ENCODE data around the gene SLC9A9. TPM values are rescaled to one million over a fixed set of nuclear protein-coding genes. Genes with fewer than 3 reads are reported as not detected.
A peak's percentile ranks its signal among the peaks of the same experiment; 100 is the strongest.
"Not testable (repeated sequence)": the region's sequence is repeated elsewhere in the genome, so short reads cannot be mapped to it uniquely, and the experiment has no call there.

SLC9A9 gene
- total and polyA plus RNA-seq, 2 donors from 2014 or later: 3.7 to 16.5 TPM

GRCh38 chr3:143884861-143885260, 36.6 kb upstream of the SLC9A9 start:
- no peak overlapping the region for H3K9ac ChIP-seq (ENCODE audit: low read length in 3 of 3)
- no peak for TF ChIP-seq CTCF (IDR thresholded peaks at IDR 0.05; ENCODE audit: borderline replicate concordance, extremely low read depth, insufficient read depth)
- no peak overlapping the region for H3K27ac ChIP-seq (ENCODE audit: low read depth in 2 of 2, low read length in 2 of 2)
- H3K27me3 ChIP-seq (ENCODE audit: control insufficient read depth, insufficient read depth, low read length): no peaks in the 10 kb centered on the region
- H3K36me3 ChIP-seq (ENCODE audit: control insufficient read depth in 2 of 3, insufficient read depth in 3 of 3, low read length in 3 of 3): no peaks in the 10 kb centered on the region
- no peaks in the 10 kb centered on the region for H3K4me1 ChIP-seq (ENCODE audit: control insufficient read depth in 2 of 3, insufficient read depth in 2 of 3, low read depth in 1 of 3, low read length in 3 of 3)
- DNase-seq (no peak), FAIRE-seq (no peak)
- no peaks in the 10 kb centered on the region for H3K9me3 ChIP-seq (ENCODE audit: control insufficient read depth in 2 of 3, insufficient read depth in 1 of 3, low read length in 3 of 3)
- no peak overlapping the region for H3K4me3 ChIP-seq (ENCODE audit: low read length in 3 of 3)
- intact Hi-C loops (cut with DNase I): no loop called here

- Histone ChIP-seq H3K27ac (ENCODE audit: low read depth in 2 of 2, low read length in 2 of 2) (no peak overlapping the region), H3K9ac (ENCODE audit: low read length in 3 of 3) (no peak overlapping the region), H3K9me3 (ENCODE audit: control insufficient read depth in 2 of 3, insufficient read depth in 1 of 3, low read length in 3 of 3) (no peaks in the 10 kb centered on the region), H3K36me3 (ENCODE audit: control insufficient read depth in 2 of 3, insufficient read depth in 3 of 3, low read length in 3 of 3) (no peaks in the 10 kb centered on the region), H3K27me3 (ENCODE audit: control insufficient read depth, insufficient read depth, low read length) (no peaks in the 10 kb centered on the region), H3K4me3 (ENCODE audit: low read length in 3 of 3) (no peak overlapping the region), H3K4me1 (ENCODE audit: control insufficient read depth in 2 of 3, insufficient read depth in 2 of 3, low read depth in 1 of 3, low read length in 3 of 3) (no peaks in the 10 kb centered on the region)
- no peak for DNase-seq
- no peak for TF ChIP-seq CTCF (IDR thresholded peaks at IDR 0.05; ENCODE audit: borderline replicate concordance, extremely low read depth, insufficient read depth)
- no peak for FAIRE-seq
- intact Hi-C loops (cut with DNase I): no loop called here
These were observed 34.9 kb upstream of the SLC9A9 start for GRCh38 chr3:143883151-143883550.

GRCh38 chr3:143881095-143881494, 32.8 kb upstream of the SLC9A9 start:
- Histone ChIP-seq H3K4me1 (ENCODE audit: control insufficient read depth in 2 of 3, insufficient read depth in 2 of 3, low read depth in 1 of 3, low read length in 3 of 3) (no peaks in the 10 kb centered on the region), H3K27me3 (ENCODE audit: control insufficient read depth, insufficient read depth, low read length) (no peaks in the 10 kb centered on the region), H3K36me3 (ENCODE audit: control insufficient read depth in 2 of 3, insufficient read depth in 3 of 3, low read length in 3 of 3) (no peaks in the 10 kb centered on the region), H3K4me3 (ENCODE audit: low read length in 3 of 3) (no peak overlapping the region), H3K9me3 (ENCODE audit: control insufficient read depth in 2 of 3, insufficient read depth in 1 of 3, low read length in 3 of 3) (no peaks in the 10 kb centered on the region), H3K27ac (ENCODE audit: low read depth in 2 of 2, low read length in 2 of 2) (no peak overlapping the region), H3K9ac (ENCODE audit: low read length in 3 of 3) (no peak overlapping the region)
- FAIRE-seq (no peak), DNase-seq (no peak)
- intact Hi-C loops (cut with DNase I): no loop called here
- no peak for TF ChIP-seq CTCF (IDR thresholded peaks at IDR 0.05; ENCODE audit: borderline replicate concordance, extremely low read depth, insufficient read depth)

GRCh38 chr3:143875546-143875945, 27.3 kb upstream of the SLC9A9 start:
- no peak for TF ChIP-seq CTCF (IDR thresholded peaks at IDR 0.05; ENCODE audit: borderline replicate concordance, extremely low read depth, insufficient read depth)
- Histone ChIP-seq H3K4me3 (ENCODE audit: low read length in 3 of 3) (no peak overlapping the region), H3K36me3 (ENCODE audit: control insufficient read depth in 2 of 3, insufficient read depth in 3 of 3, low read length in 3 of 3) (no peaks in the 10 kb centered on the region), H3K9me3 (ENCODE audit: control insufficient read depth in 2 of 3, insufficient read depth in 1 of 3, low read length in 3 of 3) (no peaks in the 10 kb centered on the region), H3K27ac (ENCODE audit: low read depth in 2 of 2, low read length in 2 of 2) (no peak overlapping the region), H3K27me3 (ENCODE audit: control insufficient read depth, insufficient read depth, low read length) (no peaks in the 10 kb centered on the region), H3K9ac (ENCODE audit: low read length in 3 of 3) (no peak overlapping the region), H3K4me1 (ENCODE audit: control insufficient read depth in 2 of 3, insufficient read depth in 2 of 3, low read depth in 1 of 3, low read length in 3 of 3) (no peaks in the 10 kb centered on the region)
- DNase-seq (peak in 1 of 5 donors; percentile 19), FAIRE-seq (no peak)
- intact Hi-C loops (cut with DNase I): no loop called here

GRCh38 chr3:143873553-143873952, 25.3 kb upstream of the SLC9A9 start:
- H3K36me3 ChIP-seq (ENCODE audit: control insufficient read depth in 2 of 3, insufficient read depth in 3 of 3, low read length in 3 of 3); H3K9ac ChIP-seq (ENCODE audit: low read length in 3 of 3); H3K4me3 ChIP-seq (ENCODE audit: low read length in 3 of 3); intact Hi-C loops (cut with DNase I); FAIRE-seq; DNase-seq; H3K27ac ChIP-seq (ENCODE audit: low read depth in 2 of 2, low read length in 2 of 2); H3K4me1 ChIP-seq (ENCODE audit: control insufficient read depth in 2 of 3, insufficient read depth in 2 of 3, low read depth in 1 of 3, low read length in 3 of 3); H3K27me3 ChIP-seq (ENCODE audit: control insufficient read depth, insufficient read depth, low read length); H3K9me3 ChIP-seq (ENCODE audit: control insufficient read depth in 2 of 3, insufficient read depth in 1 of 3, low read length in 3 of 3): not testable (repeated sequence)
